Measurements from ENCODE around the gene TSPOAP1. TPM values are rescaled to one million over a fixed set of nuclear protein-coding genes. Genes with fewer than 3 reads are reported as not detected.
A peak's percentile ranks its signal among the peaks of the same experiment; 100 is the strongest.
"Not testable (repeated sequence)": the region's sequence is repeated elsewhere in the genome, so short reads cannot be mapped to it uniquely, and the experiment has no call there.

The TSPOAP1 gene
- total RNA-seq, 1 experiment from 2014 or later = 6.0 TPM

DNA sequence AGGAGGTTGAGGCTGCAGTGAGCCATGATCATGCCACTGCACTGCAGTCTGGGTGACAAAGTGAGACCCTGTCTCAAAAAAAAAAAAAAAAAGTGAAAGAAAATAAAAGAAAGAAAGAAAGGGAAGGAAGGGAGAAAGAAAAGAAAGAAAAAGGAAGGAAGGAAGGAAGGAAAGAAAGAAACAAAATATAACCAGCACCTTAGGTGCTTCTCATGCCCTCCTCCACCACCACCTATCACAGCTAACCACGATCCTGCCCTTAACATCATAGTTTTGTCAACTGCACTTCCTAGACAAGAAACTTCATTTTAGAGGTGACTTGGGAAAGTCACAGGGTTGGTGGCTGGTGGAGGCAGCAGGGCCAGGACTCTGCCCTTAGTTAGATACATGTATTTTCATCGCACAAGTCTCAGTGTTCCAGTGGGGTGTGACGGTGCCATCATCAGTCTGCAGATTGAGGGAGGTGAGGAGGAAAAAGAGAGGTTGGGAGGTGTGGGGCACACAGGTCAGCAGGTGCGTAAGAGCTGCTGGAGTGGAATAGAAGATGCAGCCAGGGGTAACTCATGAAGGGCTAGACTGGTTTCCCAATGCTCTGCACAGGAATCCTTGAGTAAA, 13.4 kb upstream of the TSPOAP1 start:
- Mint-ChIP-seq H3K9me3 (ENCODE audit: unreplicated experiment) (no peaks in the 10 kb centered on the region), H3K27ac (ENCODE audit: unreplicated experiment) (peak overlapping the region; percentile 16), H3K4me3 (ENCODE audit: unreplicated experiment) (no peak overlapping the region), H3K27me3 (ENCODE audit: insufficient read depth, unreplicated experiment) (no peaks in the 10 kb centered on the region), H3K36me3 (ENCODE audit: insufficient read depth, unreplicated experiment) (peaks cover 94% of the 10 kb centered on the region), H3K4me1 (ENCODE audit: low read depth, unreplicated experiment) (peaks cover 15% of the 10 kb centered on the region)
- no TSS peak for BruUV-seq (replicated peaks)
- peaks cover 7% of the 10 kb centered on the region for H3K36me3 ChIP-seq (ENCODE audit: control insufficient read depth, insufficient read depth, low read length)
- H3K4me3 ChIP-seq (ENCODE audit: low read depth, low read length) = no peak overlapping the region
- TF ChIP-seq, protein P1, sequence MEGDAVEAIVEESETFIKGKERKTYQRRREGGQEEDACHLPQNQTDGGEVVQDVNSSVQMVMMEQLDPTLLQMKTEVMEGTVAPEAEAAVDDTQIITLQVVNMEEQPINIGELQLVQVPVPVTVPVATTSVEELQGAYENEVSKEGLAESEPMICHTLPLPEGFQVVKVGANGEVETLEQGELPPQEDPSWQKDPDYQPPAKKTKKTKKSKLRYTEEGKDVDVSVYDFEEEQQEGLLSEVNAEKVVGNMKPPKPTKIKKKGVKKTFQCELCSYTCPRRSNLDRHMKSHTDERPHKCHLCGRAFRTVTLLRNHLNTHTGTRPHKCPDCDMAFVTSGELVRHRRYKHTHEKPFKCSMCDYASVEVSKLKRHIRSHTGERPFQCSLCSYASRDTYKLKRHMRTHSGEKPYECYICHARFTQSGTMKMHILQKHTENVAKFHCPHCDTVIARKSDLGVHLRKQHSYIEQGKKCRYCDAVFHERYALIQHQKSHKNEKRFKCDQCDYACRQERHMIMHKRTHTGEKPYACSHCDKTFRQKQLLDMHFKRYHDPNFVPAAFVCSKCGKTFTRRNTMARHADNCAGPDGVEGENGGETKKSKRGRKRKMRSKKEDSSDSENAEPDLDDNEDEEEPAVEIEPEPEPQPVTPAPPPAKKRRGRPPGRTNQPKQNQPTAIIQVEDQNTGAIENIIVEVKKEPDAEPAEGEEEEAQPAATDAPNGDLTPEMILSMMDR (IDR thresholded peaks at IDR 0.05; ENCODE audit: insufficient read depth in 1 of 2, low read depth in 1 of 2, low read length in 1 of 2, severe bottlenecking in 1 of 2, unreplicated experiment in 1 of 2) = no peak
- POLR2A ChIA-PET = no interaction called here
- H3K9me3 ChIP-seq = no peaks in the 10 kb centered on the region
- no peaks in the 10 kb centered on the region for H3K27me3 ChIP-seq (replicated peaks; ENCODE audit: control insufficient read depth, insufficient read depth, low read length)
- peaks cover 22% of the 10 kb centered on the region for H3K4me1 ChIP-seq
- no peak for DNase-seq
- intact Hi-C loops (cut with micrococcal nuclease; ENCODE audit: unreplicated experiment) = no loop called here
- CTCF ChIA-PET = interaction anchor here (1.6 kb wide), 1 partner anchor 76 kb away, joined by 11 read pairs; the partner anchor contains the start of gene RNF43

DNA sequence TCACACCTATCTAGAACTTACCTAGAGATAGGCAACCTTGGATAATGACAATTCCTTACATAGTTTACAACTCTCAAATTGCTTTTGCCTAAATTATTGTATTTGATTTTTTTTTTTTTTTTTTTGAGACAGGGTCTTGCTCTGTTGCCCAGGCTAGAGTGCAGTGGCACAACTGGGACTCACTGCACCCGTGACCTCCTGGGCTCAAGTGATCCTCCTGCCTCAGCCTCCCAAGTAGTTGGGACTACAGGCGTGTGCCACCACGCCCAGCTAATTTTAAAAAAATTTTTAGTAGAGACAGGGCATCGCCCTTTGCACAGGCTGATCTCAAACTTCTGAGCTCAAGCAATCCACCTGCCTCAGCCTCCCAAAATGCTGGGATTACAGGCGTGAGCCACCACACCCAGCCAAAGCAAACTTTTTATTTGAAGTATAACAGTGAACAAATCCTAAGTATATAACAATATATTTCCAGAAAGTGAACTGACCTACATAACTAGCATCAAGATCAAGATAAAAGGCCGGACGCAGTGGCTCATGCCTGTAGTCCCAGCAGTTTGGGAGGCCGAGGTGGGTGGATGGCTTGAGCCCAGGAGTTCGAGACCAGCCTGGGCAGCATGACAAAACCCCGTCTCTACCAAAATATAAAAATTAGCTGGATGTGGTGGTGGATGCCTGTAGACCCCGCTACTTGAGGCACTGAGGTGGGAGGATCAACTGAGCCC, 12.7 kb upstream of the TSPOAP1 start:
- CTCF ChIA-PET; intact Hi-C loops (cut with micrococcal nuclease; ENCODE audit: unreplicated experiment): not testable (repeated sequence)

DNA sequence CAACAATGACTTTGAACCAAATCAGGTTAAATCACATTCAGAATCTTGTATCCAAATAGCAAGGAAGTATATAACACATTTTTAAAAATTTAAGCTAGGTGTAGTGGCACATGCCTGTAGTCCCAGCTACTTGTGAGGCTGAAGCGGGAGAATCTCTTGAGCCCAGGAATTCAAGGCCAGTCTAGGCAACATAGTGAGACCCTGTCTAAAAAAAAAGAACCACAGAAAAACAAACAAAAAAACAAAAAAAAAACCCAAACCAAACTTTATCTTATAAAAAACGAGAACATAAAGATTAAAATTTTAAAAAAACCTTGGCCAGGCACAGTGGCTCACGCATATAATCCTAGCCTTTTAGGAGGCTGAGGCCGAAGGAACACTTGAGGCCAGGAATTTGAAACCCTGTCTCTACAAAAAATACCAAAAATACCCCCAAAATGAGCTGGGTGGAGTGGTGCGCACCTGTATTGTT, 11.8 kb upstream of the TSPOAP1 start:
- Histone ChIP-seq H3K9me3 (no peaks in the 10 kb centered on the region), H3K27me3 (replicated peaks; ENCODE audit: control insufficient read depth, insufficient read depth, low read length) (no peaks in the 10 kb centered on the region), H3K4me3 (ENCODE audit: low read depth, low read length) (no peak overlapping the region), H3K36me3 (ENCODE audit: control insufficient read depth, insufficient read depth, low read length) (peaks cover 4% of the 10 kb centered on the region), H3K4me1 (peaks cover 34% of the 10 kb centered on the region)
- POLR2A ChIA-PET = interaction anchor here (0.6 kb wide), 1 partner anchor 10 kb away, joined by 5 read pairs; no protein-coding TSS in a partner anchor
- TF ChIP-seq, protein P1 (IDR thresholded peaks at IDR 0.05; ENCODE audit: insufficient read depth in 1 of 2, low read depth in 1 of 2, low read length in 1 of 2, severe bottlenecking in 1 of 2, unreplicated experiment in 1 of 2) = no peak
- intact Hi-C loops (cut with micrococcal nuclease; ENCODE audit: unreplicated experiment) = no loop called here
- Mint-ChIP-seq H3K27ac (ENCODE audit: unreplicated experiment) (no peak overlapping the region), H3K4me3 (ENCODE audit: unreplicated experiment) (no peak overlapping the region), H3K9me3 (ENCODE audit: unreplicated experiment) (no peaks in the 10 kb centered on the region), H3K4me1 (ENCODE audit: low read depth, unreplicated experiment) (peaks cover 15% of the 10 kb centered on the region), H3K36me3 (ENCODE audit: insufficient read depth, unreplicated experiment) (peaks cover 79% of the 10 kb centered on the region), H3K27me3 (ENCODE audit: insufficient read depth, unreplicated experiment) (no peaks in the 10 kb centered on the region)
- CTCF ChIA-PET = interaction anchor here (0.7 kb wide), 1 partner anchor 1308 kb away, joined by 4 read pairs; no protein-coding TSS in a partner anchor
- no TSS peak for BruUV-seq (replicated peaks)
- DNase-seq = no peak

More for the DNA sequence above, 12.7 kb upstream of the TSPOAP1 start:
- H3K9me3 Mint-ChIP-seq (ENCODE audit: unreplicated experiment); H3K27me3 ChIP-seq (replicated peaks; ENCODE audit: control insufficient read depth, insufficient read depth, low read length); H3K9me3 ChIP-seq; H3K4me3 Mint-ChIP-seq (ENCODE audit: unreplicated experiment); H3K27ac Mint-ChIP-seq (ENCODE audit: unreplicated experiment); DNase-seq; POLR2A ChIA-PET; H3K4me3 ChIP-seq (ENCODE audit: low read depth, low read length); BruUV-seq (replicated peaks); H3K36me3 ChIP-seq (ENCODE audit: control insufficient read depth, insufficient read depth, low read length); H3K27me3 Mint-ChIP-seq (ENCODE audit: insufficient read depth, unreplicated experiment): not testable (repeated sequence)
- H3K36me3 Mint-ChIP-seq (ENCODE audit: insufficient read depth, unreplicated experiment) = peaks cover 87% of the 10 kb centered on the region
- H3K4me1 Mint-ChIP-seq (ENCODE audit: low read depth, unreplicated experiment) = peaks cover 15% of the 10 kb centered on the region
- peaks cover 29% of the 10 kb centered on the region for H3K4me1 ChIP-seq
